ENCODE results near the gene CA11.

GRCh38 chr19:48650974-48651682 lies 5.1 kb upstream of the CA11 start:
- TF ChIP-seq CTCF (IDR thresholded peaks at IDR 0.05; ENCODE audit: low read length) (no peak), EZH2 (IDR thresholded peaks at IDR 0.05; ENCODE audit: borderline replicate concordance, low read length) (no peak)

All from OCI-LY1 (cell line).